ENCODE data around the gene CAMTA1. TPM values are rescaled to one million over a fixed set of nuclear protein-coding genes. Genes with fewer than 3 reads are reported as not detected.

CAMTA1 gene
- total RNA-seq, 2 experiments from 2014 or later = 43.3 to 46.0 TPM

DNA sequence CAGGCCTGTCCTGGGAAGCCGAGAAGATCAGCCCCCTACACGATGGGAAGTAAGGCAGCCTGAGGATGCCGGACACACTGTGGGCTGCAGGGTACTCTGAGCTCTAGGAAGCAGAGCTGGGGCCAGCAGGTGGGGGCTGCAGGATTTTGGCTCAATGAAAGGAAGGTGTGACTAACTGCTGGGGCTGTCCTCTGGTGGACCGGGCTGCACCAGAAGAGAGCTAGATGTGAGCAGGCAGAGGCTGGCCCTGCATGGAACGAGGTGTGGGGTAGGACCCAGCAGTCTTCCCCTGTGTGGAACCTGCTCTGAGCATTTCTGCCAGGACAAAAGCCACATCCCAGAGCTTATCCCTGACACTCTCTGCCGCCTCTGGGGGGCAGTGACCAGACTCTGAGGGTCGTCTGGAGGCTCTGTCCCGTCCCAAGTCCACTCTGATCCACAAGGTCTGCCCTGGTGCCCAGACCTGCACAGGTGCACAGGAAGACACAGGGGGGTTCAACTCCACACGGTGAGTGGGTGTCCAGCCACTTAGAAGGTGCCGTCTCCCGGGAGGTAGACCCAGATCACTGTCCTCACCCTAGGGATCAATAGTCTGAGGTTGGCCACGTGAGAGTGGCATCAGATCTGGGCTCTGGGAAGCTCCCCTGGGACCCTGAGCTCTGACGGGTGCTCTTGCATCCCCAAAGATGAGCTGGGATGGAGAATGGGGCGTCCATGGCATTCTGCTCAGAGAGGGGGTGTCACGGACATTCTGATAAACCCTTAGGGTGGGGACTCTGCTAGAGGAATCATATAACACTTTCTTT is 798.2 kb downstream of the CAMTA1 start:
- DNase-seq (no peak), ATAC-seq (no peak)
- Mint-ChIP-seq H3K4me1 (ENCODE audit: low read depth) (no peaks in the 10 kb centered on the region), H3K27me3 (ENCODE audit: low read depth) (no peaks in the 10 kb centered on the region), H3K9me3 (ENCODE audit: insufficient read depth) (no peaks in the 10 kb centered on the region), H3K27ac (no peak overlapping the region), H3K36me3 (ENCODE audit: low read depth) (no peaks in the 10 kb centered on the region), H3K4me3 (no peak overlapping the region)
- ChIA-PET POLR2A (no interaction called here), CTCF (no interaction called here)

- no peaks in the 10 kb centered on the region for H3K27me3 Mint-ChIP-seq (ENCODE audit: low read depth)
- no peak for ATAC-seq
- no peak for DNase-seq
- H3K9me3 Mint-ChIP-seq (ENCODE audit: insufficient read depth) = no peaks in the 10 kb centered on the region
- ChIA-PET POLR2A (no interaction called here), CTCF (no interaction called here)
- H3K27ac Mint-ChIP-seq = no peak overlapping the region
- no peaks in the 10 kb centered on the region for H3K36me3 Mint-ChIP-seq (ENCODE audit: low read depth)
- no peak overlapping the region for H3K4me3 Mint-ChIP-seq
- H3K4me1 Mint-ChIP-seq (ENCODE audit: low read depth) = no peaks in the 10 kb centered on the region
Measured at GRCh38 chr1:7584157-7584556, 798.9 kb downstream of the CAMTA1 start.

GRCh38 chr1:7584643-7585042 is 799.4 kb downstream of the CAMTA1 start:
- CTCF ChIA-PET = no interaction called here
- POLR2A ChIA-PET = no interaction called here
- H3K9me3 Mint-ChIP-seq (ENCODE audit: insufficient read depth) = no peaks in the 10 kb centered on the region
- no peak overlapping the region for H3K27ac Mint-ChIP-seq
- ATAC-seq (no peak), DNase-seq (no peak)
- no peaks in the 10 kb centered on the region for H3K27me3 Mint-ChIP-seq (ENCODE audit: low read depth)
- no peaks in the 10 kb centered on the region for H3K4me1 Mint-ChIP-seq (ENCODE audit: low read depth)
- H3K36me3 Mint-ChIP-seq (ENCODE audit: low read depth) = no peaks in the 10 kb centered on the region
- H3K4me3 Mint-ChIP-seq = no peak overlapping the region

DNA sequence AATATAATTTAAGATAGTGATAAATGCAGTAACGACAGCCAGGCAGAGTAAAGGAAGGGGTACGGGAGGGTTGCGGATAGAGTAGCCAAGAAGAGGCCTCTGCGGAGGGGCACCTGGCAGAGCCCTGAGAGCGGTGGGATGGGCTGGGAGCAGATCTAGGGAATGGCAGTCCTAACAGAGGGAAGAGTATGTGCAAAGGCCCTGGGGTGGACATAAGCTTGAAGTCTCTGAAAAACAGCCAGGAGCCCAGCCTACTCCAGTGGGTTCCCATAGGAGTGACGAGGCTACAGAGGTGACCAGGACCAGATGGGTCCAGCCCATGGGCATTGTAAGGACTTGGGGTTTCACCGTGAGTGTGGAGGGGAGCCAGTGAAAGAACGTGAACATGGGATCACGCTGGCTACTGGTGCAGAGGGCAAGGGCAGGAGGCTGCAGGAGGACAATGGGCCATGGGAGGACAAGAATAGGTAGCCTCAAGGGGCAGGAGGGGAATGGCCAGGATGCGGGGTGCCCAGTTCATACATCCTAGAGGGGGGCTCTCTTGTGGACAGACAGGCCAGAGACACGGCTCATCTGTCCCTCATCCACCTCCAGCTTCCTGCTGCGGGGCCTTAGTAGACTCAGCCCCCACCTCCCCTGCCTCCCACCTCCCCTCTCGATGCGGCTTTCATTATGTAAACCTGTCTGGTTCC is 800.1 kb downstream of the CAMTA1 start:
- Mint-ChIP-seq H3K4me3 (no peak overlapping the region), H3K9me3 (ENCODE audit: insufficient read depth) (no peaks in the 10 kb centered on the region), H3K4me1 (ENCODE audit: low read depth) (no peaks in the 10 kb centered on the region), H3K27ac (no peak overlapping the region), H3K27me3 (ENCODE audit: low read depth) (no peaks in the 10 kb centered on the region), H3K36me3 (ENCODE audit: low read depth) (no peaks in the 10 kb centered on the region)
- POLR2A ChIA-PET = no interaction called here
- DNase-seq (no peak), ATAC-seq (no peak)
- CTCF ChIA-PET = no interaction called here

DNA sequence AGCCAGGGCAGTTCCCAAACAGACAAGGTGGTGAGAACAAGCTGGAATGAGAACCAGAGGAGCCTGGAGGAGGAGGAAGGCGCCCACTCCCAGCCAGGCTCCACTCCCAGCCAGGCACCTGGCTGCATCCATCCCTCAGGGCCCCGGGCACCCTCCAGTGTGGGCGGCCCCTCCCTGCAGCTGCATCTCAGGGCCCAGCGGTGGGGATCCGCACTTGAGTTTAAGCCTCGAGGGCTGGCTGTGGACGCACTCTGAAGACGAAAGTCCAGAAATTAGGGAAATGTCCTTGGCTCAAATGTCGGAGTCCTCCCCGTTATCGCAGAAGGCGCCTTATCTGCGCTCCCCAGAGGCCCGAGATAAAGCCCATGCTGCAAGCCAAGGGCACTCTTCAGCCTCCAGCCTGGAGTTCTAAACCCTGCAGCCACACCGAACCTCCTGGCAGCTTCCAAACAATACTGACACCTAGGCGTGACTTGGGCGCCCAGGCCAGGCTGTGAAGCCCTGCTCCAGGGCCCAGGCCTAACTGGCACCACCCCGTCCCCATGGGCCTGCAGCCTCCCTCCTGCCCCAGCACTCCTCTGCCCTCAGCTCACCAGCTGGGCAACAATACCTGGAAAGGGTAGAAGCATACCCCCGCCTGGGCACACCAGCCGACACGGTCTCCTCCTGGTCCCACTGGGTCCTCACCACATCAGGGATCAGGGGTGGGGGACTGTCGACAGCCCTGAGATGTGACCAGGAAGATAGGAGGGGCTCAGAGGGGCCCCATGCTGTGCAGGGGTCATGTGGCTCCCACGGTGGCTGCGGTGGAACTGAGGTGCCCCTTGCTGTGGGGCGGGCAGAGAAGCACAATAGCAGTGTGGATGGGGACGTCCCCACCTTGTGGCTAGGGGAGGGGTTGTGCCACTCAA is 801.0 kb downstream of the CAMTA1 start:
- no peaks in the 10 kb centered on the region for H3K36me3 Mint-ChIP-seq (ENCODE audit: low read depth)
- no peaks in the 10 kb centered on the region for H3K27me3 Mint-ChIP-seq (ENCODE audit: low read depth)
- no peak overlapping the region for H3K27ac Mint-ChIP-seq
- H3K4me1 Mint-ChIP-seq (ENCODE audit: low read depth) = no peaks in the 10 kb centered on the region
- H3K4me3 Mint-ChIP-seq = no peak overlapping the region
- ATAC-seq (no peak), DNase-seq (no peak)
- no peaks in the 10 kb centered on the region for H3K9me3 Mint-ChIP-seq (ENCODE audit: insufficient read depth)
- ChIA-PET CTCF (no interaction called here), POLR2A (no interaction called here)

- no peak for DNase-seq
- Mint-ChIP-seq H3K36me3 (ENCODE audit: low read depth) (no peaks in the 10 kb centered on the region), H3K4me3 (no peak overlapping the region), H3K27ac (no peak overlapping the region), H3K27me3 (ENCODE audit: low read depth) (no peaks in the 10 kb centered on the region), H3K4me1 (ENCODE audit: low read depth) (no peaks in the 10 kb centered on the region), H3K9me3 (ENCODE audit: insufficient read depth) (no peaks in the 10 kb centered on the region)
- POLR2A ChIA-PET = no interaction called here
- no peak for ATAC-seq
- CTCF ChIA-PET = no interaction called here
Measured at GRCh38 chr1:7587108-7587772, 802.0 kb downstream of the CAMTA1 start.

DNA sequence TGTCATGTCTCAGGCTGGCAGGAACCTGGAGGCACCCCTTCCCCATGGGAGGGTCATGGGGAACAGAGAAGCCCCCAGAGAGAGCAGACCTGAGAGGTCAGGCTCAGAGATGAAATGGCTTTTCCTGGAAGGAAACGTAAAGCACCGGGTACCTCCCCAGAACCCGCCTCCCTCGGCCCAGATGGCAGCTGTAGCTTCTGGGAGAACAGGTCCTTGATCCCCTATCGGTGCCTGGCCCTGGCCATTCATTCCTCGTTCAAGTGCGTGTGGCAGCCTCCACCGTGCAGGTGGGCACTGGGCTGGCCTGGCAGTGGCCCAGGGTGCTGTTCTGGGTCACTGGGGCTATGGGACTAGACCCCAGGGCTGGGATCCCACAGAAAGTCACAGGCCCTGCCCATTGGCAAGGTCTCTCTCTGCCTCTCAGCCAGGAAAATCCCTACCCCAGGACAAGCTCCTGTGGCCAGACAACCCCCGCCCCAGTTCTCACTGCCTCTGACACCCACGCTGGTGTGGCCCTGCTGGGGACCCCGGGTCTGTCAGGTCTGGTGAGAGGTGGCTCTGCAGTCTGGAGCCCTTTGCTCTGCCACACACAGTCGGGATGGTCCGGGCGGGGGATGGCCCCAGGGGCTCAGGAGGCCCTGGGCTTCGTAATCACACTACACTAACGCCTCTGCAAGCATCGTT is 802.7 kb downstream of the CAMTA1 start:
- DNase-seq = no peak
- ATAC-seq = no peak
- no peaks in the 10 kb centered on the region for H3K4me1 Mint-ChIP-seq (ENCODE audit: low read depth)

GRCh38 chr1:7588457-7588827 is 803.2 kb downstream of the CAMTA1 start:
- Mint-ChIP-seq H3K27me3 (ENCODE audit: low read depth) (peaks cover 2% of the 10 kb centered on the region), H3K27ac (no peak overlapping the region), H3K9me3 (ENCODE audit: insufficient read depth) (no peaks in the 10 kb centered on the region), H3K36me3 (ENCODE audit: low read depth) (no peaks in the 10 kb centered on the region), H3K4me1 (ENCODE audit: low read depth) (no peaks in the 10 kb centered on the region), H3K4me3 (no peak overlapping the region)
- POLR2A ChIA-PET = no interaction called here
- ATAC-seq = no peak
- CTCF ChIA-PET = no interaction called here
- DNase-seq = no peak

More for the DNA sequence above, 802.7 kb downstream of the CAMTA1 start:
- CTCF ChIA-PET = no interaction called here
- Mint-ChIP-seq H3K9me3 (ENCODE audit: insufficient read depth) (no peaks in the 10 kb centered on the region), H3K4me3 (no peak overlapping the region), H3K27ac (no peak overlapping the region), H3K36me3 (ENCODE audit: low read depth) (no peaks in the 10 kb centered on the region), H3K27me3 (ENCODE audit: low read depth) (no peaks in the 10 kb centered on the region)
- POLR2A ChIA-PET = no interaction called here

DNA sequence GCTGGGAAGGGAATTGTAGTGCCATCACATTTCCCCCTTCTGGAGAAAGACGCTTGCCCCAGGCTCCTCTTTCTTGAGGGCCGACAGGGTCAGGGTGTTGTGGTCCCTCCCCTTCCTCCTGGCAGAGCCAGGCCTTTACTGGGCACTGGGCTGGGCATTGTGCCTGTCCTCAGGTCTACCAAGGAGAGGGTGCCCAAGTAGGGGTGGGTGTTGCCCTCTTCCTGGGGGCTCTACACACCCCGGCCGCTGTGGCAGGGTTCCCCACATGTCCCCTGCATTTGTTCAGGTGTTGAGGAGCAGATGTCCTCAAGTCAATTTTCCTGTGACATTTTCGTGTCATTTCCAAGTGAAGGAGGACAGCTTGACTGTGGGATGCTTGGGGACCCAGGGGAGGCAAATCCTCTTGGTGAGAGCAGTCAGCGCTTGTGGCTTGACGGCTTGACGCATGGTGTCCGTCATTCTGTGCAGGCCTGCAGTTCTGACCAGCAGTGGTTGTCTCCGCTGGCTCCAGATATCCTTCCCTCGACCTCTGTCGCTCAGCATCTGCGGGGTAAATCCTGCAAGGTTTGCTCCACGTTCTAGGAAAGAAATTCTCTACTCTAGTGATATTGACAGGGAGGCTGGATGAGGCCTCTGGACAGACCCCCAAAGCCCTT is 804.0 kb downstream of the CAMTA1 start:
- H3K27ac Mint-ChIP-seq = no peak overlapping the region
- DNase-seq = no peak
- no peaks in the 10 kb centered on the region for H3K9me3 Mint-ChIP-seq (ENCODE audit: insufficient read depth)
- H3K36me3 Mint-ChIP-seq (ENCODE audit: low read depth) = no peaks in the 10 kb centered on the region
- ChIA-PET POLR2A (no interaction called here), CTCF (no interaction called here)
- ATAC-seq = no peak
- H3K4me3 Mint-ChIP-seq = no peak overlapping the region
- no peaks in the 10 kb centered on the region for H3K4me1 Mint-ChIP-seq (ENCODE audit: low read depth)
- peaks cover 2% of the 10 kb centered on the region for H3K27me3 Mint-ChIP-seq (ENCODE audit: low read depth)

DNA sequence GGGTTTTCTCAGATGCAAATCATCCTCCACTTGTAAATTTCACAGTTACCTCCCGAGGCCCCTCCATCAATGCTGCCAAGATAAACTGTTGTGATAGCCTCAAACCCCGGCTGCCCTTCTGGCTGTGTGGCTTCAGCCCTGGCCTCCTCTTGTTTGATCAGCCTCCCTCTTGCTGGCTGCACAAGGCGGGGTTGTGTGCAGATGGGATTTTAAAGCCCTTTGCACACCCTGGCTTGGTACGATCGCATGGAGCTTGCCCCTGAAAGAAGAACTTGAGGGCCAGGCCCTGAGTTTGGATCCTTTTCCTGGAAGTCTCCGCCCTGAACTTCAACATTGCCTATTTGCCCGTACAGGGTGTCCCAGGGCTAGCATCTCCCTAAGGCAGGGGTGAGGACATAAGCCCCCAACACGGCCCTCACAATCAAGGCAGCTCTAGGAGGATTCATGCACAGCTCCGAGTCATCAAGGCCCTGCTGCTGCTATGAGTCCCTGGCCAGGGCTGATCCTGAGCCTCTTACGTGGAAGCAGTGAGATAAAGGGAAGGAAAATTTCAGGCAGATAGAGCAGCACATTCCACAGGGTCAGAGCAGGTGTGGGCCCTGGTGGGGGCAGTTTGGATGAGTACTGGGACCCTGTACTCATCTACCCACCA is 804.6 kb downstream of the CAMTA1 start:
- no peaks in the 10 kb centered on the region for H3K9me3 Mint-ChIP-seq (ENCODE audit: insufficient read depth)
- DNase-seq (no peak), ATAC-seq (no peak)
- H3K27ac Mint-ChIP-seq = no peak overlapping the region
- H3K27me3 Mint-ChIP-seq (ENCODE audit: low read depth) = peaks cover 2% of the 10 kb centered on the region
- no peaks in the 10 kb centered on the region for H3K36me3 Mint-ChIP-seq (ENCODE audit: low read depth)
- H3K4me1 Mint-ChIP-seq (ENCODE audit: low read depth) = no peaks in the 10 kb centered on the region
- CTCF ChIA-PET = no interaction called here
- no peak overlapping the region for H3K4me3 Mint-ChIP-seq
- POLR2A ChIA-PET = no interaction called here

GRCh38 chr1:7590426-7590790 is 805.2 kb downstream of the CAMTA1 start:
- Mint-ChIP-seq H3K36me3 (ENCODE audit: low read depth) (no peaks in the 10 kb centered on the region), H3K27ac (no peak overlapping the region), H3K4me3 (no peak overlapping the region), H3K9me3 (ENCODE audit: insufficient read depth) (no peaks in the 10 kb centered on the region), H3K27me3 (ENCODE audit: low read depth) (peaks cover 2% of the 10 kb centered on the region), H3K4me1 (ENCODE audit: low read depth) (no peaks in the 10 kb centered on the region)
- CTCF ChIA-PET = no interaction called here
- no peak for ATAC-seq
- DNase-seq = no peak
- POLR2A ChIA-PET = no interaction called here
